HEK293T (cell line): ENCODE results near the gene CFAP161.

ENCODE experiments used
- CTCF ChIA-PET: fragments of 350-600 bp; formaldehyde crosslinking; extraction: SDS; loops from one replicate; lab custom pipeline; 2021; ENCODE audit warnings: antibody characterized with exemption, inconsistent platforms; lab: Yijun Ruan, JAX
- POLR2A ChIA-PET: fragments of 350-600 bp; formaldehyde crosslinking; extraction: SDS; loops from one replicate; lab custom pipeline; 2020; ENCODE audit warnings: antibody characterized with exemption, inconsistent platforms; lab: Yijun Ruan, JAX
- DNase-seq: peaks from one replicate; pipeline ENCODE4 v3.0.0; 2012; ENCODE audit warnings: mixed read lengths; ENCODE audit errors: extremely low spot score
- ARNT ChIP-seq: fragments of 450-650 bp; IDR thresholded peaks from 2 replicates; pipeline ENCODE4 v1.6.1; 2017; ENCODE audit warnings: mild to moderate bottlenecking
- BHLHE40 ChIP-seq: fragments of 450-650 bp; IDR thresholded peaks from 2 replicates; pipeline ENCODE4 v1.6.1; 2016; ENCODE audit warnings: mild to moderate bottlenecking, moderate library complexity, borderline replicate concordance
- CTBP1 ChIP-seq: fragments of 450-650 bp; IDR thresholded peaks from 2 replicates; pipeline ENCODE4 v1.6.1; 2016; ENCODE audit warnings: borderline replicate concordance
- ELF4 ChIP-seq: fragments of 450-650 bp; IDR thresholded peaks from 2 replicates; pipeline ENCODE4 v1.6.1; 2017; ENCODE audit warnings: antibody characterized with exemption
- FOXA1 ChIP-seq: fragments of 450-650 bp; IDR thresholded peaks from 2 replicates; pipeline ENCODE4 v1.6.1; 2016; ENCODE audit warnings: mild to moderate bottlenecking
- FOXK2 ChIP-seq: fragments of 450-650 bp; IDR thresholded peaks from 2 replicates; pipeline ENCODE4 v1.6.1; 2016; ENCODE audit warnings: mild to moderate bottlenecking
- FOXM1 ChIP-seq: fragments of 450-650 bp; IDR thresholded peaks from 2 replicates; pipeline ENCODE4 v1.6.1; 2017; ENCODE audit warnings: mild to moderate bottlenecking, borderline replicate concordance
- HDGF ChIP-seq: fragments of 450-650 bp; IDR thresholded peaks from 2 replicates; pipeline ENCODE4 v1.6.1; 2017; ENCODE audit warnings: antibody characterized with exemption, borderline replicate concordance
- L3MBTL2 ChIP-seq: fragments of 450-650 bp; conservative IDR thresholded peaks from 2 replicates; pipeline ENCODE4 v1.6.1; 2016; ENCODE audit warnings: mild to moderate bottlenecking
- LEF1 ChIP-seq: fragments of 450-650 bp; IDR thresholded peaks from 2 replicates; pipeline ENCODE4 v1.6.1; 2017; ENCODE audit warnings: mild to moderate bottlenecking, borderline replicate concordance
- NFRKB ChIP-seq: fragments of 450-650 bp; IDR thresholded peaks from 2 replicates; pipeline ENCODE4 v1.6.1; 2016; ENCODE audit warnings: mild to moderate bottlenecking, moderate library complexity
- SP1 ChIP-seq: fragments of 450-650 bp; IDR thresholded peaks from 2 replicates; pipeline ENCODE4 v1.6.1; 2017
- SUZ12 ChIP-seq: fragments of 450-650 bp; IDR thresholded peaks from 2 replicates; pipeline ENCODE4 v1.6.1; 2016; ENCODE audit warnings: mild to moderate bottlenecking
- TARDBP ChIP-seq: fragments of 450-650 bp; IDR thresholded peaks from 2 replicates; pipeline ENCODE4 v1.6.1; 2016
- ZNF384 ChIP-seq: fragments of 450-650 bp; IDR thresholded peaks from 2 replicates; pipeline ENCODE4 v1.6.1; 2016
- TF ChIP-seq, protein P1 (sequence below): fragments of 450-650 bp; IDR thresholded peaks from 2 replicates; pipeline ENCODE4 v1.6.1; 2016

Gene CFAP161

DNA sequence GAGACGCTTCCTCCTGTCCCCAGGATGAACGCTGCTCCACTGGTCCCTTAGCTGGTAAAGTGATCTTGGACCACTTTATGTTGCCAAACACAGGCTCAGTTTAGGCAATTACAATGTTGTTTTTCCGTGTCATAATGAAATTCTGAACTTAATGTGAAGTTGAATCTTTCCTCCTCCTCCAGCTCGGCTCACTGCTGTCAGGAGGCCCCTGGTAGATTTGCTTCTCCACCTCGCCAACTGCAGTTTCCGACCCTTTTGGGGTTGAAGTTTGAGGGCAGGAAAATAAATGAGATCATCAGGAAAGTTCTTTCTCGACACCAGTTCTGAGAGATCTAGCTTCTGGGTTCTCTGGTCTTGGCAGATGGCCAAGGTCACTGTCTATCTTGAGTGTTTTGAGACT, 27.8 kb downstream of the CFAP161 start:
- no peak for TF ChIP-seq TARDBP
- TF ChIP-seq, protein P1, sequence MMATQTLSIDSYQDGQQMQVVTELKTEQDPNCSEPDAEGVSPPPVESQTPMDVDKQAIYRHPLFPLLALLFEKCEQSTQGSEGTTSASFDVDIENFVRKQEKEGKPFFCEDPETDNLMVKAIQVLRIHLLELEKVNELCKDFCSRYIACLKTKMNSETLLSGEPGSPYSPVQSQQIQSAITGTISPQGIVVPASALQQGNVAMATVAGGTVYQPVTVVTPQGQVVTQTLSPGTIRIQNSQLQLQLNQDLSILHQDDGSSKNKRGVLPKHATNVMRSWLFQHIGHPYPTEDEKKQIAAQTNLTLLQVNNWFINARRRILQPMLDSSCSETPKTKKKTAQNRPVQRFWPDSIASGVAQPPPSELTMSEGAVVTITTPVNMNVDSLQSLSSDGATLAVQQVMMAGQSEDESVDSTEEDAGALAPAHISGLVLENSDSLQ, result no peak
- TF ChIP-seq SUZ12, result no peak
- TF ChIP-seq NFRKB, result no peak
- TF ChIP-seq ARNT, result no peak
- TF ChIP-seq L3MBTL2, result no peak
- no peak for TF ChIP-seq ELF4
- no peak for TF ChIP-seq FOXA1
- TF ChIP-seq SP1, result no peak
- no peak for TF ChIP-seq FOXK2
- no peak for TF ChIP-seq LEF1
- no peak for TF ChIP-seq ZNF384
- no peak for TF ChIP-seq CTBP1
- no peak for TF ChIP-seq HDGF
- TF ChIP-seq BHLHE40, result no peak
- no peak for TF ChIP-seq FOXM1
- no peak for DNase-seq
- CTCF ChIA-PET, result no interaction called here
- POLR2A ChIA-PET, result no interaction called here

DNA sequence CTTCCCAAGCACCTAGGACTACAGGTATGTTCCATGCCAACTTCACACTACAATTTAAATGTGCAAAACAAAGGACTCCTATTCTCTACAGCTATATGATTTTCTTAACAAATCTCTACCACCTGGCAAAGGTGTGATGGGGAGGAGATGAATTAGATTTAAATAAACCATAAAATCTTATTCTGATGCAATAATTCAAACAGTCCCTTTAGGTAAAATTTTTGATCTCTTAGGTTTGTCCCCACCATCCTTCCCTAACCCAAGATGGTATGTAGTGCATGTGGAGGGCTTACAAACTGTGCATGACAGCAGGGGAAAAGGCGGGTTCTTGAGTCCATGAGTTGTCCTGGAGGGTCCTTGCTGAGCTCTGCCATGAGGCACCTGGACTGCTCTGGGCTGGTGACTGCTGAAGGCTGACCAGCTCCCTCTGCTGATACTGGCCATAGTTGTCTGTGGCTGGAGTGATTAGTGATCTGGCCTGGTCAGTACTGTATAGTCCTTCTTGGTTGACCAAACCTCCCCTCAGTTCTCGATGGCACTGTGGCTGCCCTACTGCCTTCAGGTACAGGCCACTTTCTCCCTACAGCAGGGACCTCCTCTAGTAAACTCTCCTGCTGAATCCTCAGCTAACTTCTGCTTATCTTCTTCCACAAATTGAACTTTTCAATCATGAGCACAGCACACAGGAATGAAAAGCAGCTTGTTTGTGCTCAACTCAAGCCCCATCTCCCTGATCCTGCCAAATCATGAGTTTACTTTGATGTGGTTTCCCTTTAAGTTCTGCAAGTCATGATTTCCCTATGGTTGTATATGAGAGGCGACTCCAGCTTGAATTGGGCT, 30.1 kb downstream of the CFAP161 start:
- TF ChIP-seq HDGF, result no peak
- no peak for TF ChIP-seq SP1
- no peak for TF ChIP-seq FOXK2
- no peak for TF ChIP-seq BHLHE40
- TF ChIP-seq, protein P1, result no peak
- TF ChIP-seq NFRKB, result no peak
- TF ChIP-seq TARDBP, result no peak
- no peak for TF ChIP-seq CTBP1
- no peak for DNase-seq
- POLR2A ChIA-PET, result interaction anchor here (0.6 kb wide), 1 partner anchor 56 kb away, joined by 3 read pairs; no protein-coding TSS in a partner anchor
- CTCF ChIA-PET, result interaction anchor here (0.6 to 2.3 kb wide), 3 partner anchors 8 to 195 kb away, joined by 3 to 14 read pairs (median 5); no protein-coding TSS in a partner anchor

DNA sequence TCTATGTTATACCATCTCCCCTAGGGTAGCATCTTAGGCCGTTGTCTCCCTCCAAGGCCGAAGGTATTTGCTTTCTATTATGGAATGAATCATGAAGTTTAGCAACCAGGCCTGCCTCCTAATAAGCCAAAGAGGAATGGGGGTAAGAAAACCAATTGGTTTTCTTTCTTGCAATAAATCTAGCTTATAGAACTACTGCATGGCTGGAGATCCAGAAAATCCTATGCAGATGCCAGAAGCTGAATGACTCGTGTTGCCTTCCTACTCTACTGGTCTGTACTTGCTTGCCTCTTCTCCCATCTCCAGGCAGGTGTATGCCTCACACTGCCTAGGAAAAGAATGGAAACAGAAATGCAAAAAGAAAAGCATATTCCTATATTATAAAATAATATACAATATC, 31.5 kb downstream of the CFAP161 start:
- POLR2A ChIA-PET, result no interaction called here

DNA sequence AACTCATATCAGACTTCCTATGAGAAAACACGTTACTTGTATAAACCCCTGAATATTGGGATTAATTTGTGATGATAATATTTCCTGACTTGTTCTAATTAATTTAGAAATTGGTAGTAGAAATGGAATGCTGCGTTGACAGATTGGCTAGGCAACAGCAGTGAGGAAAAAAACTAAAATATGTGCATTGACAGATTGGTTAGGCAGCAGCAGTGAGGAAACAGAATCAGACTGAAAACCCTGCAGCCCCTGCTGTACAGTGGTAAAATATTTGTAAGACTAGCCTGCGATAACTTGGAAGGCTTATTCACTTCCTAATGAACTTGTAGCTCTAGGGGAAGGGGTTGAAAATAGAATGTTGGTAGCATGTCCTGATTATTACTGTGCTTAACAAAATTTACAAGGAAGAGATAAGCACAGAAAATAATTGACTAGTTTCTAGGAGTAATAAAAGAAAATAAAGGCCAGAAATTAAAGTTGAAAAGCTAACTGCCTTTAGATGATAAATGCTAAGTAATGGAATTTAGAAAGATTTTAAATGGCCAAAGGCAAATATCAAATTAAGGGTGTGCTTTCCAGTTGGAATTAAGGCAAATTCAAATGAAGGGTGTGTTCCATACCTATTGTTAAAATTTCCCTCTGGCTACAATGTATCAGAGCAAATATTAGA, 32.7 kb downstream of the CFAP161 start:
- DNase-seq, result no peak
- no peak for TF ChIP-seq FOXM1
- no peak for TF ChIP-seq SP1
- no peak for TF ChIP-seq ELF4
- TF ChIP-seq BHLHE40, result no peak
- TF ChIP-seq CTBP1, result no peak
- TF ChIP-seq FOXK2, result no peak
- TF ChIP-seq NFRKB, result no peak
- no peak for TF ChIP-seq ZNF384
- TF ChIP-seq SUZ12, result no peak
- no peak for TF ChIP-seq LEF1
- ChIA-PET POLR2A (no interaction called here), CTCF (no interaction called here)

More for the DNA sequence above, 31.5 kb downstream of the CFAP161 start:
- no peak for DNase-seq
- CTCF ChIA-PET, result interaction anchor here (1.2 kb wide), 1 partner anchor 10 kb away, joined by 5 read pairs; no protein-coding TSS in a partner anchor
- TF ChIP-seq ELF4, result no peak
- TF ChIP-seq CTBP1, result no peak
- TF ChIP-seq TARDBP, result no peak
- TF ChIP-seq ARNT, result no peak
- no peak for TF ChIP-seq NFRKB
- TF ChIP-seq SUZ12, result no peak
- TF ChIP-seq HDGF, result no peak
- TF ChIP-seq FOXA1, result no peak
- TF ChIP-seq FOXK2, result no peak

DNA sequence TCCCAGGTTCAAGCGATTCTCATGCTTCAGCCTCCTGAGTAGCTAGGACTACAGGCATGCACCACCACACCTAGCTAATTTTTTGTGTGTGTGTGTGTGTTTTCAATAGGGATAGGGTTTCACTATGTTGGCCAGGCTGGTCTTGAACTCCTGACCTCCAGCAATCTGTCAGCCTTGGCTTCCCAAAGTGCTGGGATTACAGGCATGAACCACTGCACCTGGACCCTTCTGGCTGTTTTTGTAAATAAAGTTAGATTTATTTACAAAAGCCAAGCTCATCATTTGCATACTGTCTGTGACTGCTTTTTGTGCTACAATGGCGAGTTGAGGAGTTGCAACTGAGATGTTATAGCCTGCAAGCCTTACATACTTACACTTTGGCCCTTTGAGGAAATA, 34.1 kb downstream of the CFAP161 start:
- POLR2A ChIA-PET, result no interaction called here

More for the DNA sequence above, 34.1 kb downstream of the CFAP161 start:
- CTCF ChIA-PET, result no interaction called here
- TF ChIP-seq FOXK2, result no peak
- TF ChIP-seq BHLHE40, result no peak
- no peak for TF ChIP-seq ARNT
- TF ChIP-seq ZNF384, result no peak
- TF ChIP-seq FOXM1, result no peak
- no peak for TF ChIP-seq ELF4
- no peak for TF ChIP-seq LEF1
- no peak for TF ChIP-seq TARDBP
- no peak for TF ChIP-seq FOXA1
- TF ChIP-seq CTBP1, result no peak
- TF ChIP-seq NFRKB, result no peak
- no peak for TF ChIP-seq SP1
- no peak for TF ChIP-seq SUZ12
- TF ChIP-seq HDGF, result no peak
- TF ChIP-seq, protein P1, result no peak
- no peak for TF ChIP-seq L3MBTL2
- DNase-seq, result no peak
